ENCODE measurements around the gene PDPN. TPM values are rescaled to one million over a fixed set of nuclear protein-coding genes. Genes with fewer than 3 reads are reported as not detected.

Gene PDPN
- total and polyA plus RNA-seq, 2 of the 13 experiments (the other 11 are each of a cell fraction or from before 2014, with no cell fraction given): not detected

DNA sequence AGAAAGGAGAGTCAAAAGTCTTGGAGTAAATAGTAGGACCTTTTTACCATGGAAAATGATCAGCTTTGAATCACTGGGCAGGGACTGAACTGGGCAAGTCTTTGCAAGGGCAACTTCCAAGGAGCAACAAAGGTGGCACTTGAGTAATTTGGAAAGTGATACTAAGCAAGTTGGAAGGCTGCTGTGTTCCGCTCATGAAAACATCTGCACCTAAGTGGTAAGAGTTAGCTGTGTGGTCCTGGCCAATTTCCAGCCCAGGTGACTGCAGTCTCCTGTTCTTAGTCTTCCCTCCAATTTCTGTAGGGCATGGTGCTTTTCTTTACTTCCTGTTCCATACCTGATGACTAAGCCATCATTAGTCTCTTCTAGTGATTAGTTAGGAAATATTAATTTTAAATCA, 80.8 kb downstream of the PDPN start:
- Histone ChIP-seq H2AFZ (ENCODE audit: low read length) (no peak overlapping the region), H3K4me2 (ENCODE audit: low read depth, low read length) (no peak overlapping the region), H3K27ac (ENCODE audit: extremely low read length, insufficient read depth, low read length) (no peak overlapping the region), H3K27me3 (ENCODE audit: control insufficient read depth in 1 of 2, insufficient read depth in 2 of 2, low read length in 2 of 2) (peaks cover 5 to 21% of the 10 kb centered on the region in 2 experiments; a peak in 3 of 5 replicates), H3K79me2 (ENCODE audit: insufficient read depth, low read length) (no peaks in the 10 kb centered on the region), H3K9ac (ENCODE audit: insufficient read depth, low read depth, low read length) (no peak overlapping the region), H3K4me1 (ENCODE audit: insufficient read depth, low read length) (no peaks in the 10 kb centered on the region), H3K9me3 (ENCODE audit: low read length) (no peaks in the 10 kb centered on the region), H3K36me3 (replicated peaks in 1 of 2; ENCODE audit: control insufficient read depth in 1 of 2, insufficient read depth in 2 of 2, low read length in 2 of 2) (no peaks in the 10 kb centered on the region), H4K20me1 (ENCODE audit: insufficient read depth, low read length) (no peaks in the 10 kb centered on the region; the same call in 1 of the 2 replicates), H3K4me3 (replicated peaks in 1 of 3; ENCODE audit: insufficient read depth in 1 of 3, low read depth in 2 of 3, low read length in 3 of 3) (no peak overlapping the region)
- POLR2A ChIA-PET: no interaction called here
- in situ Hi-C loops (cut with HindIII; ENCODE audit: extremely low pct_ligation_motif_present, low pct_unique_long_range_greater_than_20kb): loop anchor here (10.0 kb wide), 1 partner anchor 300 kb away; no protein-coding TSS in a partner anchor
- DNase-seq (ENCODE audit: low spot score) (no peak), ATAC-seq (no peak), FAIRE-seq (no peak)
- CTCF ChIA-PET (ENCODE audit: low intra/inter-chr PET ratio, low total read pairs): no interaction called here
- WGBS (ENCODE audit: low lambda C conversion rate): 17% methylated on average over 1 of the region's 1 CpG
- intact Hi-C loops (cut with micrococcal nuclease; ENCODE audit: unreplicated experiment): no loop called here
- BruUV-seq (replicated peaks): no TSS peak
- TF ChIP-seq EED (CRISPR knock-in tag; IDR thresholded peaks at IDR 0.05) (no peak), ZNF44 (CRISPR knock-in tag; IDR thresholded peaks at IDR 0.05) (no peak), MTF1 (CRISPR knock-in tag; IDR thresholded peaks at IDR 0.05) (no peak), ZNF567 (CRISPR knock-in tag; IDR thresholded peaks at IDR 0.05; ENCODE audit: borderline replicate concordance) (no peak), POGZ (CRISPR knock-in tag; IDR thresholded peaks at IDR 0.05) (no peak), PPARG (CRISPR knock-in tag; conservative IDR thresholded peaks at IDR 0.05) (no peak), ZNF510 (CRISPR knock-in tag; IDR thresholded peaks at IDR 0.05; ENCODE audit: low read depth) (no peak), MAZ (IDR thresholded peaks at IDR 0.05; ENCODE audit: borderline replicate concordance, low read depth, low read length) (no peak), MAZ (CRISPR knock-in tag; IDR thresholded peaks at IDR 0.05; ENCODE audit: low read depth) (no peak), SAFB2 (CRISPR knock-in tag; IDR thresholded peaks at IDR 0.05; ENCODE audit: borderline replicate concordance, low read depth) (no peak)
- TF ChIP-seq, protein P1, sequence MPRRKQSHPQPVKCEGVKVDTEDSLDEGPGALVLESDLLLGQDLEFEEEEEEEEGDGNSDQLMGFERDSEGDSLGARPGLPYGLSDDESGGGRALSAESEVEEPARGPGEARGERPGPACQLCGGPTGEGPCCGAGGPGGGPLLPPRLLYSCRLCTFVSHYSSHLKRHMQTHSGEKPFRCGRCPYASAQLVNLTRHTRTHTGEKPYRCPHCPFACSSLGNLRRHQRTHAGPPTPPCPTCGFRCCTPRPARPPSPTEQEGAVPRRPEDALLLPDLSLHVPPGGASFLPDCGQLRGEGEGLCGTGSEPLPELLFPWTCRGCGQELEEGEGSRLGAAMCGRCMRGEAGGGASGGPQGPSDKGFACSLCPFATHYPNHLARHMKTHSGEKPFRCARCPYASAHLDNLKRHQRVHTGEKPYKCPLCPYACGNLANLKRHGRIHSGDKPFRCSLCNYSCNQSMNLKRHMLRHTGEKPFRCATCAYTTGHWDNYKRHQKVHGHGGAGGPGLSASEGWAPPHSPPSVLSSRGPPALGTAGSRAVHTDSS (CRISPR knock-in tag; conservative IDR thresholded peaks at IDR 0.05): no peak
- TF ChIP-seq, protein P2, sequence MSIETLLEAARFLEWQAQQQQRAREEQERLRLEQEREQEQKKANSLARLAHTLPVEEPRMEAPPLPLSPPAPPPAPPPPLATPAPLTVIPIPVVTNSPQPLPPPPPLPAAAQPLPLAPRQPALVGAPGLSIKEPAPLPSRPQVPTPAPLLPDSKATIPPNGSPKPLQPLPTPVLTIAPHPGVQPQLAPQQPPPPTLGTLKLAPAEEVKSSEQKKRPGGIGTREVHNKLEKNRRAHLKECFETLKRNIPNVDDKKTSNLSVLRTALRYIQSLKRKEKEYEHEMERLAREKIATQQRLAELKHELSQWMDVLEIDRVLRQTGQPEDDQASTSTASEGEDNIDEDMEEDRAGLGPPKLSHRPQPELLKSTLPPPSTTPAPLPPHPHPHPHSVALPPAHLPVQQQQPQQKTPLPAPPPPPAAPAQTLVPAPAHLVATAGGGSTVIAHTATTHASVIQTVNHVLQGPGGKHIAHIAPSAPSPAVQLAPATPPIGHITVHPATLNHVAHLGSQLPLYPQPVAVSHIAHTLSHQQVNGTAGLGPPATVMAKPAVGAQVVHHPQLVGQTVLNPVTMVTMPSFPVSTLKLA (IDR thresholded peaks at IDR 0.05): no peak
- TF ChIP-seq, protein P3, sequence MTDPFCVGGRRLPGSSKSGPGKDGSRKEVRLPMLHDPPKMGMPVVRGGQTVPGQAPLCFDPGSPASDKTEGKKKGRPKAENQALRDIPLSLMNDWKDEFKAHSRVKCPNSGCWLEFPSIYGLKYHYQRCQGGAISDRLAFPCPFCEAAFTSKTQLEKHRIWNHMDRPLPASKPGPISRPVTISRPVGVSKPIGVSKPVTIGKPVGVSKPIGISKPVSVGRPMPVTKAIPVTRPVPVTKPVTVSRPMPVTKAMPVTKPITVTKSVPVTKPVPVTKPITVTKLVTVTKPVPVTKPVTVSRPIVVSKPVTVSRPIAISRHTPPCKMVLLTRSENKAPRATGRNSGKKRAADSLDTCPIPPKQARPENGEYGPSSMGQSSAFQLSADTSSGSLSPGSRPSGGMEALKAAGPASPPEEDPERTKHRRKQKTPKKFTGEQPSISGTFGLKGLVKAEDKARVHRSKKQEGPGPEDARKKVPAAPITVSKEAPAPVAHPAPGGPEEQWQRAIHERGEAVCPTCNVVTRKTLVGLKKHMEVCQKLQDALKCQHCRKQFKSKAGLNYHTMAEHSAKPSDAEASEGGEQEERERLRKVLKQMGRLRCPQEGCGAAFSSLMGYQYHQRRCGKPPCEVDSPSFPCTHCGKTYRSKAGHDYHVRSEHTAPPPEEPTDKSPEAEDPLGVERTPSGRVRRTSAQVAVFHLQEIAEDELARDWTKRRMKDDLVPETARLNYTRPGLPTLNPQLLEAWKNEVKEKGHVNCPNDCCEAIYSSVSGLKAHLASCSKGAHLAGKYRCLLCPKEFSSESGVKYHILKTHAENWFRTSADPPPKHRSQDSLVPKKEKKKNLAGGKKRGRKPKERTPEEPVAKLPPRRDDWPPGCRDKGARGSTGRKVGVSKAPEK (CRISPR knock-in tag; IDR thresholded peaks at IDR 0.05; ENCODE audit: borderline replicate concordance): no peak
- TF ChIP-seq, protein P4, sequence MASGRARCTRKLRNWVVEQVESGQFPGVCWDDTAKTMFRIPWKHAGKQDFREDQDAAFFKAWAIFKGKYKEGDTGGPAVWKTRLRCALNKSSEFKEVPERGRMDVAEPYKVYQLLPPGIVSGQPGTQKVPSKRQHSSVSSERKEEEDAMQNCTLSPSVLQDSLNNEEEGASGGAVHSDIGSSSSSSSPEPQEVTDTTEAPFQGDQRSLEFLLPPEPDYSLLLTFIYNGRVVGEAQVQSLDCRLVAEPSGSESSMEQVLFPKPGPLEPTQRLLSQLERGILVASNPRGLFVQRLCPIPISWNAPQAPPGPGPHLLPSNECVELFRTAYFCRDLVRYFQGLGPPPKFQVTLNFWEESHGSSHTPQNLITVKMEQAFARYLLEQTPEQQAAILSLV (CRISPR knock-in tag; IDR thresholded peaks at IDR 0.05; ENCODE audit: borderline replicate concordance): no peak
- TF ChIP-seq, protein P5, sequence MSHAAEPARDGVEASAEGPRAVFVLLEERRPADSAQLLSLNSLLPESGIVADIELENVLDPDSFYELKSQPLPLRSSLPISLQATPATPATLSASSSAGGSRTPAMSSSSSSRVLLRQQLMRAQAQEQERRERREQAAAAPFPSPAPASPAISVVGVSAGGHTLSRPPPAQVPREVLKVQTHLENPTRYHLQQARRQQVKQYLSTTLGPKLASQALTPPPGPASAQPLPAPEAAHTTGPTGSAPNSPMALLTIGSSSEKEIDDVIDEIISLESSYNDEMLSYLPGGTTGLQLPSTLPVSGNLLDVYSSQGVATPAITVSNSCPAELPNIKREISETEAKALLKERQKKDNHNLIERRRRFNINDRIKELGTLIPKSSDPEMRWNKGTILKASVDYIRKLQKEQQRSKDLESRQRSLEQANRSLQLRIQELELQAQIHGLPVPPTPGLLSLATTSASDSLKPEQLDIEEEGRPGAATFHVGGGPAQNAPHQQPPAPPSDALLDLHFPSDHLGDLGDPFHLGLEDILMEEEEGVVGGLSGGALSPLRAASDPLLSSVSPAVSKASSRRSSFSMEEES (CRISPR knock-in tag; IDR thresholded peaks at IDR 0.05): no peak
